HG02763 (cell line): ENCODE results near the gene WDR27.

Experiments
- ATAC-seq: cut with Tn5 transposase; IDR thresholded peaks from one replicate; pipeline ENCODE4 v1.9.1; 2021; ENCODE audit warnings: mild to moderate bottlenecking, moderate library complexity; ENCODE audit not compliant: unreplicated experiment

Gene WDR27

GRCh38 chr6:169568314-169569087 is 133.3 kb downstream of the WDR27 start:
- no peak for ATAC-seq

DNA sequence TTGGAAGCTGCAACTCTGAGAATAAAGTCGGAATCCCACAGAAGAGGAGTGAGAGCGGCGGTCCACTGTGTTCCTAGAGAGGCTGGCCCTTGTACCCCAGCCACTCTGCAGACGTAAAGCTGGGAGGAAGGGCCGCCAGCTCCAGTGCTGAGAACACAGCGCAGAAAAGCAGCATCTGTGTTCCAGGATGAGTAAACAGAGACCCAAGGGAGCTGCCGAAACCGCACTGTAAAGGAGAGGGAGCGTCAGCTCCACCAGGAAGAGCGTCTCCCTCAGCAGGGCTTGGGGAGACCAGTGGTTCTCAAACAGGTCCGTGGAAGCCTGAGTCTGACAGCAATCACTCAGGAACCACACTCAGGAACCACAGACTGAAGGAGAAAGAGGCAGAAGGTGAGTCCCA is 134.0 kb downstream of the WDR27 start:
- no peak for ATAC-seq

- no peak for ATAC-seq
Observed at GRCh38 chr6:169566961-169567750, 134.7 kb downstream of the WDR27 start.

- no peak for ATAC-seq
Observed at GRCh38 chr6:169566319-169566718, 135.5 kb downstream of the WDR27 start.

DNA sequence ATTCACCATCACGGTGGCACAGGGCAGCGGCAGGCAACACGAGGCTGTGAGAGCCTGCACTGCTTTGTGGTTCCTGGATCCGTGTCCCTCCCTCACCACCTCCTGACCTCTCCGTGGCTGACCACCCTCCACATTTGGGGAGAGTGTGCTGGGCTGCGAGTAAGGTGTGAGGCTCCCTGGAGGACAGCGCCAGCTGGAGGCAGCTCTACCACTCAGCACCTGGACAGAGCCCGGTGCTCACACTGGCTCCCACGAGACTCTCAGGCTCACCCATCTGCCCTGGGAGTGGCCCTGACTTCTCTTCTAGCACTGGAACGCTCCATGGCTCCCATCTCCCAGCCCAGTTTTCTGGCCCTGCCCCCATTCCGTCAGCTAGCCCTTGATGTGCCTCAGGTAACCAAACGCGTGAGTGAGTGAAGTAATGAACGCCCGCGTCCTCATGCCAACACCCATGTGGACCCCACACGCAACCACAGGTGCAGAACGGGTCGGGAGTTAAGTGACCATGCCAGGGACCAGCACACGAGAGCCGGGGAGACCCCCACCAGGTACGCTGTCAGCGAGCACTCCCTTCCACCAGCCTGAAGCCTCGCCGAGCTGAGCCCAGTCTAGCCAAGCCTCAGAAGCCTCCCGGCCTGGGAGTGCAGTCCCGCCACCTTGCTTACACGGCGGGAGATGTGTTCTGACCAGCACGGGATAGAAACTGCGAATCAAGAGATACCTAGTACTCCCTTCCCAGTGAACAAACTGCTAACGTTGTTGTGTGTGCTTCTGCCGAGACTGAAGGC is 137.2 kb downstream of the WDR27 start:
- ATAC-seq = no peak

DNA sequence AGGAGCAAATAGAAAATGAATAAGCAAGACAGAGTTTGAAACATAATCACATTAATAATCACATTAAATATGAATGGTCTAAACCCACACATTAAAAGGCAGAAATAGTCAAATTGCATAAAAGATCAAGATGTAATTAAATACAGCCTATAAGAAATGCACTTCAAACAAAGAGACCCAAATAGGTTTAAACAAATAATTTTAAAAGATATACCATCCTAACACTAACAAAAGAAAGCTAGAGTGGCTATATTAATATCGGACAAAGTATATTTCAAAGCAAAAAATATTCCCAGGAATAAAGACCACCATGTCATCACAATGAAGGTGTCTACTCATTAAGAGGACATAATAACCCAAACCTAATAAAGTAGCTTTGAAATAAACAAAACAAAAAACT is 140.2 kb downstream of the WDR27 start:
- no peak for ATAC-seq

GRCh38 chr6:169559592-169559991 is 142.2 kb downstream of the WDR27 start:
- no peak for ATAC-seq

DNA sequence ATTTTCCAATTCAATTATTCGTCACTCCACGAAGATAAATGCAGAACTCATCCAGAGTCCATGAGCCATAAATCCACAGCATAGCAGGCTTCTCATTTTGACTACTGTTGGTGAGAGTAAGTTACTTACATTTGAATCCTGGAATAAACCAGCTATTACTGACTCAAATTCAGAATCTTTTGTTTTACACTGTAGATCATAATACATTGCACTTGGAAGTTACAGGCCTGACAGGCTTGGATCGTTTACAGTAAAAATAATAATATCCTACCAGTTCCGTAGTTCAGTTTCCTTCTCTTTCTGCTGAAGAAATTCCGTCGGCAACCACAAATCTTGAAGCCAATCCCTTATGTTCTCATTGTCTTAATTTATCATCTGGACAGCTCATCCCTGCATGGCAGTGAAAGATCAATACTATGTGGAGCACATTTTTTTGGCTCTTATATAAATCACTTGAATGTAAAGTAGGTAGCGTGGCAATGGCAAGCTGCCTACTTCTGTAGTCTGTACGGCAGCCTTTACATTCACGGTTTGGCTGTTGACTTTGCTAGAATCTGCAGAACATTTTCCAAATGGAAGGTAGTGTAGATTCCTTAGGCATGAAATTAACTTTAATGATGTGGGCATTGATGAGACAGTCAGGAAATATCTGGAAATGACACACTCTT is 142.9 kb downstream of the WDR27 start:
- ATAC-seq = no peak

- ATAC-seq = no peak
Observed at GRCh38 chr6:169558378-169558773, 143.5 kb downstream of the WDR27 start.

DNA sequence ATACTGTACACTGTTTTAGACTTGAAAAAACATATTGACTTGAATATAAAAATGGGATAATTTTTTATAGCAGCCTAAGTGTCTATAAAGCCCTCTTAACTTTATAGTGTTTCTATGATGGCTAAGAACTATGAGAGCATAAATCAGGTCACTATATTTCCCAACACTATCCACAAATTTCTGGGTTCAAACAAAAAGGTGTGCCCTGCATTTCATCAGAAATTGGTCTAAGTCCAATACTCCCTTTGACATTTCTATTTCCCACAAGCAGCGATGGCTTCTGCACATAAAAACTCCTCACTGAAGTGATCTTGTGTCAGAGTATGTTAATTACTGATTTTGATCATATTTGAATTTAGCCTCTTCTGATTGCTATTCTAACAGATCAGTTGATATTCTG is 143.9 kb downstream of the WDR27 start:
- no peak for ATAC-seq

GRCh38 chr6:169556758-169557548 is 144.9 kb downstream of the WDR27 start:
- peak; percentile 100 for ATAC-seq

DNA sequence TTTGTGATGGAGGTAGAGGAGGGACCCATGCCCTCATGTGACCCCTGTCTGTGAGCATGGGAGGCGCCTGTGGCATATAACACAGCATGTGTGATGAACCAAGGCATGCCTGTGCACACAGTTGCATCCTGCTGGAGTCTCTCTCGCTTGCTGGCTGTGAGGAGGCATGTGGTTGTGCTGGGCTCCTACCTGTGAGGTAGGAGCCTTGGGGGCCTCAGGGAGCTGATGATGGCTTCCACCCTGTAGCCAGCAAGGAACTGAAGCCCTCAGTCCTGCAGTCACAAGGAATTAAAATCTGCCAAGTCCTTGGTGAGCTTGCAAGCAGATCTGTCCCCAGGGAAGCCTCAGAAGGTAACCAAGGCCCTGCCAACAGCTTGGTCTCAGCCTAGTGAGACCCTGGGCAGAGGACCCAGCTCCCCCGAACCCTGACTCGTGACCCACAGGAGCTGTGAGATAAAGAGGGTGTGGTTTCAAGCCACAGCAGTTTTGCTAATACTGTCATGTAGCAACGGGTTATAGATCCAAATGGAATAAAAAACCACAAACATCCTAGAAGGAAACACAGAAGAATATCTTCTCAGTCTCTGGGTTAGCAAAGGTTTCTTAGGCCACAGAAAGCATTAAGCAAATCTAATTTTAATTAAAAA is 145.7 kb downstream of the WDR27 start:
- ATAC-seq = no peak

- no peak for ATAC-seq
Observed at GRCh38 chr6:169545982-169546381, 155.8 kb downstream of the WDR27 start.

- ATAC-seq = no peak
Observed at GRCh38 chr6:169543704-169544103, 158.1 kb downstream of the WDR27 start.

- ATAC-seq = no peak
Observed at GRCh38 chr6:169542491-169542890, 159.3 kb downstream of the WDR27 start.

GRCh38 chr6:169539176-169539897 is 162.5 kb downstream of the WDR27 start:
- no peak for ATAC-seq

DNA sequence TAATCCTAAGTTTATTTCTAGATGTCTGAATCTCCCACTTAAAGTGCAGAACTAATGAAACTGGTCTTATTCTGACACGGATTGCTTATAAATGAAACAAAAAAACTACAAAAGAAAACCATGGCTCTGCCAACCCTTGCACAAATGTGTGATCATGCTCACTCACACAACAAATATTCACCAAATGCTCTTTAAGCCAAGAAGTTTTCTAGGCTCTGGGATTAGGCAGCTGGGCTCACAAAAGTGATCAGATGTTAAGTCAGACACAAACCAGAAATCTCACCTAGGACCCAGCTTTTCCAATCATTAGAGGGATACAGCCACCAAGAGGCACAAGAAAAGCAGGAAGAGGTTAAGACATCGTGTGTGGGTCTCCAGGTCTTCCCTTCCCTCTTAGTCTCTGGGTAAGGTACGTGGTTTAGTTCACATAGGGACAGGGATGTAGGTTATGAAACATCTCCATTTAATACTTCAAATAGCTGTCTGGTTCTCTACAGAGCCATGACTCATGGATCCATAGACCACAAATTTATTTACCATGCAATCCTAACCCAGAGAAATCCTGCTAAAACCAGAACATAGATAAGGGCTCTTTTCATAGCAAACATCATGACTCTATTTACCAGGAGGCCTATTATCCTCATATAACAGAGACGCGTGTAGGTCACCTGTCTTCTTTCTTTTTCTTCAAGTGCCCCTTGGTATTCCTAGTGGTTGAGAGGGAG is 165.2 kb downstream of the WDR27 start:
- ATAC-seq = no peak

- no peak for ATAC-seq
Observed at GRCh38 chr6:169534039-169534421, 167.8 kb downstream of the WDR27 start.
